HG03103 (cell line): ENCODE data around the gene OLFM2.
"Not testable (repeated sequence)": the region's sequence is repeated elsewhere in the genome, so short reads cannot be mapped to it uniquely, and the experiment has no call there.

Experiments
- ATAC-seq: cut with Tn5 transposase; IDR thresholded peaks from one replicate; pipeline ENCODE4 v1.9.1; 2021; ENCODE audit warnings: low read depth; ENCODE audit not compliant: unreplicated experiment

OLFM2 gene

GRCh38 chr19:9945319-9945966 is 9.1 kb upstream of the OLFM2 start:
- no peak for ATAC-seq

- ATAC-seq: no peak
These were observed 7.4 kb upstream of the OLFM2 start for GRCh38 chr19:9943744-9944143.

- ATAC-seq: no peak
These were observed 5.4 kb upstream of the OLFM2 start for GRCh38 chr19:9941671-9942070.

GRCh38 chr19:9941231-9941630 is 4.9 kb upstream of the OLFM2 start:
- no peak for ATAC-seq

- no peak for ATAC-seq
These were observed 4.5 kb upstream of the OLFM2 start for GRCh38 chr19:9940778-9941177.

- no peak for ATAC-seq
These were observed 3.1 kb upstream of the OLFM2 start for GRCh38 chr19:9939301-9939913.

GRCh38 chr19:9937001-9937411 is 691 bp upstream of the OLFM2 start:
- ATAC-seq: no peak

- ATAC-seq: no peak
These were observed 599 bp downstream of the OLFM2 start for GRCh38 chr19:9935506-9936325.

- no peak for ATAC-seq
These were observed 2.0 kb downstream of the OLFM2 start for GRCh38 chr19:9934132-9934950.

GRCh38 chr19:9932835-9933234 is 3.5 kb downstream of the OLFM2 start:
- no peak for ATAC-seq

- no peak for ATAC-seq
These were observed 4.7 kb downstream of the OLFM2 start for GRCh38 chr19:9931629-9932028.

- ATAC-seq: no peak
These were observed 12.9 kb downstream of the OLFM2 start for GRCh38 chr19:9923440-9923839.

GRCh38 chr19:9922782-9923379 is 13.4 kb downstream of the OLFM2 start:
- not testable (repeated sequence) for ATAC-seq

GRCh38 chr19:9917321-9917720 is 19.0 kb downstream of the OLFM2 start:
- no peak for ATAC-seq

- no peak for ATAC-seq
These were observed 19.6 kb downstream of the OLFM2 start for GRCh38 chr19:9916719-9917118.

GRCh38 chr19:9914315-9915207 is 21.8 kb downstream of the OLFM2 start:
- ATAC-seq: no peak

GRCh38 chr19:9914001-9914314 is 22.4 kb downstream of the OLFM2 start:
- ATAC-seq: no peak

GRCh38 chr19:9913237-9914000 is 22.9 kb downstream of the OLFM2 start:
- ATAC-seq: no peak
